ENCODE measurements around the gene TCEAL3.

DNA sequence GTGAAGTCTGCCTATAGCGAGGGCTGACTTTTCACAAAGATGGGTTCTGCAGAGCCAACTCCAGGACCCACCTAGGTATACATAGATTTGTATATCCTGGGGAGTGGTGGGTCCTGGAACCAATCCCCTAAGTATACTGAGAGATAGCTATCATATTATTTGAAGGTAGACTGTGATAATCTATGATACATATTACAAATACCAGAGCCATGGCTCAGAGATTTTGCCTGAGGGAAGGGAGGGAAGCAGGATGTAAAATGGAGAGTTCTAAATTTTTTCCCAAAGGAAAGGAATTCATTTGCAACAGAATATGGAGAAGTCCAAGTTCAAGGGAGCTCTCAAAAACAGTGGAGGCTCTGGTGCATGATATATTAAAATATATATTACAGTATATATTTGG lies 7.2 kb downstream of the TCEAL3 start:
- TF ChIP-seq, protein P1, sequence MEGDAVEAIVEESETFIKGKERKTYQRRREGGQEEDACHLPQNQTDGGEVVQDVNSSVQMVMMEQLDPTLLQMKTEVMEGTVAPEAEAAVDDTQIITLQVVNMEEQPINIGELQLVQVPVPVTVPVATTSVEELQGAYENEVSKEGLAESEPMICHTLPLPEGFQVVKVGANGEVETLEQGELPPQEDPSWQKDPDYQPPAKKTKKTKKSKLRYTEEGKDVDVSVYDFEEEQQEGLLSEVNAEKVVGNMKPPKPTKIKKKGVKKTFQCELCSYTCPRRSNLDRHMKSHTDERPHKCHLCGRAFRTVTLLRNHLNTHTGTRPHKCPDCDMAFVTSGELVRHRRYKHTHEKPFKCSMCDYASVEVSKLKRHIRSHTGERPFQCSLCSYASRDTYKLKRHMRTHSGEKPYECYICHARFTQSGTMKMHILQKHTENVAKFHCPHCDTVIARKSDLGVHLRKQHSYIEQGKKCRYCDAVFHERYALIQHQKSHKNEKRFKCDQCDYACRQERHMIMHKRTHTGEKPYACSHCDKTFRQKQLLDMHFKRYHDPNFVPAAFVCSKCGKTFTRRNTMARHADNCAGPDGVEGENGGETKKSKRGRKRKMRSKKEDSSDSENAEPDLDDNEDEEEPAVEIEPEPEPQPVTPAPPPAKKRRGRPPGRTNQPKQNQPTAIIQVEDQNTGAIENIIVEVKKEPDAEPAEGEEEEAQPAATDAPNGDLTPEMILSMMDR (IDR thresholded peaks at IDR 0.05), result no peak
- TF ChIP-seq POLR2A (IDR thresholded peaks at IDR 0.05), result no peak

Measured in lower leg skin (tissue), 3 donors.